Suppressor macrophage treated with lipopolysaccharide for 4 hours (primary cell): ENCODE data around the gene GALNT1.

Source experiments
- DNase-seq: peaks from one replicate; pipeline ENCODE4 v3.0.0-alpha.2; 2020

GALNT1 gene

DNA sequence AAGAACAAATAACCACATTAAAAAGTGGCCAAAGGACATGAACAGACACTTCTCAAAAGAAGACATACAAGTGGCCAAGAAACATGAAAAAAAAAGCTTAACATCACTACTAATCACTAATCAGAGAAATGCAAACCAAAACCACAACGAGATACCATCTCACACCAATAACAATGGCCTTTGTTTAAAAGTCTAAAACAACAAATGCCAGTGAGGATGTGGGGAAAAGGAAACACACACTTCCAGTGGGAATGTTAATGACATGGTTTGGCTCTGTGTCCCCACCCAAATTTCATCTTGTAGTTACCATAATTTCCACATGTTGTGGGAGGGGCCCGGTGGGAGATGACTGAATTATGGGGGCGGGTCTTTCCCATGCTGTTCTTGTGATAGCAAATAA is 147.1 kb downstream of the GALNT1 start:
- DNase-seq = no peak

DNA sequence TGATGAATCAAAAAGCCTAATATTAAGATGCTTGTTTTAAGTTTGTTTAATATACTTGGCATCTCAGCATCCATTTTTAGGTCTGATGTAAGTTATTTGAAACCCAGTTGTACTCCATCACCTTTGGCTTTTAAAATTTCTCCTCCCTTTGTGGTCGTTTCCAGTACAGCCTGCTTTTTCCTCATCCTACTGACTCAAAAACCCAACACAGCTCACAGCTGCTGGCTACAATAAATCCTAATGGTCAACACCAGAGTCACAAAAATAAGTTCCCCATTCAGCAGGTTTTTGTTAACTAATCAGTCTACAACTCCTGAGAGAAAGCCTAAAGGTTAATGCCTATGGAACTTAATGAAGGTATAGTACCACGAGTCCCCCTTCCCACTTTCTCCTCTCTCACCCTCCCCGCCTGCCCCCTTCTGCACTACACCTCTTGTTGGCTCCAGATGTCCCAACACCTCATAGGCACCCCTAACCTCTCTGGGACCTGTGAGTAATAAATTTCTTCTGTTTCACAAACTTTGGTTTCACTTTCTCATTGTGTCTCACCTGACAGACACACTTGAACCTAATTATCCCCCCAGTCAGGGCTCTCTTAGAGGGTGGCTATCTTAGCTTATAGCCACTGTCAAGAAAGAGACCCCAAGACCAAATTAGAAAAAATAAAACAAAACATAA is 148.6 kb downstream of the GALNT1 start:
- DNase-seq = no peak

DNA sequence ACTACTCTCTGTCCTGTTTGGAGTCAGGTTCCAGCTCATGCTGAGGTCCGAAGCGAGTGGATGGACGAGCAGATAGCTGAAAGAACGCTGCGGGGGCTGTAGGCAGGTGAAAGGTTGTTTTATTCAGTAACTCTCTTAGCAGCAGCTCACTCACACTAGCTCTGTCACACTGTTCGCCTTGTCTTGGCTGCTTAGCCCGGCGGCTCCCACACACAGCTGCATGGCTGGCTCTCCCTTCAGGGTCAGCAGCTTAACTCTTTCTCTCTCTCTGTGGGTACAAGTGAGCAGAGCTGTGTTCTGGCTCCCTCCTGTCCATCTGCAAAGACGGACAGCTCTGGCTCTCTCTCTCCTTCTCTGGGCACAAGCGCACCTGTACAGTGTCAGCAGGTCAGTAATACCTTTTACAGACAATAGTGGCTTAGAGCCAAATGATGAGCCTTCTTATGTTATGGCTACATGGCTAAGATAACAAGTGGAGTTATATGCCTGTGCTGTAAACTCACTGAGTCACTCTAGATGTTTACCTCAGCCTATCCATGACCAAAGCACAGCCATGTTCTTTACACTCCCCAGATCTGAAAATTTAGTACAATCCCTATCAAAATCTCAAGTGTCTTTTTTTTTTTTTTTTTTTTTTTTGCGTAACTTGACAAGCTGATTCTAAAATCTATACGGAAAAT is 149.3 kb downstream of the GALNT1 start:
- DNase-seq = no peak

DNA sequence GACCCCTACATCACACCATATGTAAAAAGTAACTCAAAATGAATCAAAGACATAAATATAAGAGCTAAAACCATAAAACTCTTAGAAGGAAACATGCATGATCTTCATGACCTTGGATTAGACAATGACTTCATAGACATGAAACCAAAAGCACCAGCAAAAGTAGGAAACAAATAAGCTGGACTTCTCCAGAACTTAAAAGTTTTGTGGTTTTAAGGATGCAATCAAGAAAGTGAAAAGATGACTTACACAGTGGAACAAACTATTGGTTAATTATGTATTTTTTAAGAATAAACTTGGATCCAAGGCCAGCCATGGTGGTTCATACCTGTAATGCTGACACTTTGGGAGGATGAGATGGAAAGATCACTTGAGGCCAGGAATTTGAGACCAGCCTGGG is 150.2 kb downstream of the GALNT1 start:
- DNase-seq = peak; percentile 76

DNA sequence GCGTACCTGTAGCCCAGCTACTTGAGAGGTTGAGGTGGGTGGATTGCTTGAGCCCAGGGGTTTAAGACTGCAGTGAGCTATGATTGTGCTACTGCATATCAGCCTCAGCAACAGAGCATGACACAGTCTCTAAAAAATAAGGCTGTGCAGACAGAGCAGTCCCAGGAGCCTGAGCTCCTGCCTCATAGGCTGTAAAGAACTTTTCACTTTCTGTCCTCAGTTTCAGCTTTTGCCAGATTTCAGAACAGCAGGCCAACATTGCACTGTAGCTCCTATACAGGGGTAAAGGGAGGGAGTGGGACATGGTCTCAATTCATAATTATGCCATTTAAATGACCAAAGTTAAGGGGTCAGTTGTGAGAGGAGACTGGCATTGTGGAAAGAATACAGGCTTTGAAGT is 150.6 kb downstream of the GALNT1 start:
- DNase-seq = no peak

DNA sequence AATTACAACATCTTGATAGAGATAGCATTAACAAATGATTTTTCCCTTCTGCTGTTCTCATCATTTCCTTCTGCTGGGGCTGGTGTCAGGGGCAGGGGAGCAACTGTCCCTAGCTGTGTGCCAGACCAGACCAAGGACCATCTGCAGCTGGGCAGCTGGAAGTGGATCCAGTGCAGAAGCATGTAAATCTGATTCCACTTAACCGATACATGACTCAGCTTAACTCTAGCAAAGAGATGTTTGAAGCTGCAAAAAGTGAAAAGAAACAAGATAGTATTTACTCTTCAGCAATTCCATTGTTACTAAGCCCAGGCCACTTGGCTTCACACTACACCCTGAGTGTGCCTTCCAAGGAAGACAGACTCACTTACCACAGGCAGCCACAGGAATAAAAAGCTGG is 151.1 kb downstream of the GALNT1 start:
- DNase-seq = no peak

DNA sequence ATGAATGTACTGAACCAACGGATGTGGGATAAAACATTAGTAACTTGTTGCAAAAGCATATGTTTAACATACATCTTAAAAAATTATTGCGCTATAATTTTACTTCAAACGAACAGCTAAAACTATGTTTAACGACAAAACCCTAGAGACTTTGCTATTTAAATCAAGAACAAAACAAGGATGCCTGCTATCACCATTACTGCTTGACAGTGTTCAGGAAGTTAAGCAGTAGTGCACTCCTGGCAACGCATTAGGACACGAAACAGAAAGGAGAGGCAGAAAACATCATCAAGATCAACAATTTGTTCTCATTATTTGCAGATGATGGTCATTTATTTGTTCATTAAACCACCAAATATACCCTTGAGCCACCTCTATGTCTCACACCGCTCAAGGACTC is 151.9 kb downstream of the GALNT1 start:
- no peak for DNase-seq

DNA sequence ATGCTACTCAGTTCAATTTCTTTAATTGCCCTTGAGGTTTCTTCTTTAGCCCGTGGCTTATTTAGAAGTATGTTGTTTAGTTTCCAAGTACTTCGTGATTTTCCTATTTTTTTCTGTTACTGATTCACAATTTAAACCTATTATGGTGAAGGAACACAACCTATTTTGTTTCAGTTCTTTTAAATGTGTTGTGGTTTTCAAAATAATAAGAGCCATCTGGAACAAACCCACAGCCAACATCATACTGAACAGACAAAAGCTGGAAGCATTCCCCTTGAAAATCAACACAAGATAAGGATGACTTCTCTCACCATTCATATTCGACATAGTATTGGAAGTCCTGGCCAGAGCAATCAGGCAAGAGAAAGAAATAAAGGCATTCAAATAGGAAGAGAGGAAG is 155.2 kb downstream of the GALNT1 start:
- no peak for DNase-seq

DNA sequence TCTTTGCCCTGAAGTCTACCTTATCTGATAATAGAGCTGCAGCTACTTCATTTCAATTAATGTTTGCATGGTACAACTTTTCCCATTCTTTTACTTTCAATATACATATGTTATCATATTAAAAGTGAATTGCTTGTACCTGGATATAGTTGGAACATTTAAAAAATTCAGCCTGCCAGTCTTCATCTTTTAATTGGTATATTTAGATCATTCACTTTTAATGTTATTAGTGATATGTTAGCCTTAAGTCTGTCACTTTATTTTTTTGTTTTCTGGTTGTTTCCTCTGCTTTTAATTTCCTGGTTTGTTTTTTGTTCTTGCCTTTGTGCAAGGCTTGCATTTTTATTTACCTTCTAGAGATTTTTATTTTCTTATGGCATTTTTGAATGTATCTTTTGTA is 158.2 kb downstream of the GALNT1 start:
- DNase-seq = no peak

DNA sequence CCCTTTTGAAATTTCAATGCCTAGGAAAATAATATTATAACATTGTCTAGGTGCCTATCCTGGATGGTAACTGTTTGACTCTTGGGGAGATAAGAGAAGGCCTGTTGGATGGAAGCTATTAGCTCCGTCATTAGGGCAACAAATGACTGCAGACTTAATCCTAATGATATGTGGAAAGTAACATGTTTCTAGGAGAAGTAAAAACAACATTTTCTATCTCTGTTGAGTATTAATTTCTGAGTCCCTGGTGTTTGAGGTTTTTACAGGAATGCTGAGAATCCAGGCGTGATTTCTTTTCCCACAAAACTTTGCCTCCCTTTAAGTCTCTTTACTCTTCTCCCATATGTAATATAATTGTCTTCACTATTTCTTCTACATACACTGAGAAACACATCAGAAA is 159.1 kb downstream of the GALNT1 start:
- no peak for DNase-seq

DNA sequence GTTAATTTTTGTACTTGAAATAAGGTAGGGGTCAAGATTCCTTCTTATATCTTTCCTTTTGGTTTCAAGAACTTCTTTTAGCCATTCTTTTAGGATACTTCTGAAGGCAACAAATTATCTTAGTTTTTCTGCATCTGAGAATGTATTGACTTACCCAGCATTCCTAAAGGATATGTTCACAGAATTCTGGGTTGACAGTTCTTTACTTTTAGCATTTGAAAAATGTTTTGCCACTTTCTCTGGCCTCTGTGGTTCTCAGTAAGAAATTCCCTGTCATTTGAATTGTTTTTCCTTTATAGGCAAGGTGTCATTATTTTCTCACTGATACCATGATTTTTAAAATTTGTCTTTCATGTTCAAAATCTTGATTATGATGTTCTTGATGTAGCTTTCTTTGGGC is 162.4 kb downstream of the GALNT1 start:
- no peak for DNase-seq

DNA sequence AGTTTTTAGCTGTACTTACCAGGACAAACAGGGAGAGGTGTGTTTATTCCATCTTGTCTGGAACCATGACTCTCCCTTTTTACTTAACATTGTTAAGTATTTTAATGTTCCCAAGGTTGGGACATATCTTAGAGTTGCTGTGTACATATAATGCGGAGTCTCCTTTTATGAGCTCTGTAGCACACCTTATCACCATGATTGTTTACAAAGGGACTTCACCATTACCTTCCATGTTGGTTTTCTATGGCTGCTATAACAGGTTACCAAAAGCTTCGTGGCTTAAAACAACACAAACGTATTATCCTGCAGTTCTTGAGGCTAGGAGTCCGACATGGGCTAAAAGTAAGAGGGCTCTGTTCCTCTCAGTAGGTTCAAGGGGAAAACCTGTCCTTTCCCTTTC is 164.3 kb downstream of the GALNT1 start:
- DNase-seq = no peak

DNA sequence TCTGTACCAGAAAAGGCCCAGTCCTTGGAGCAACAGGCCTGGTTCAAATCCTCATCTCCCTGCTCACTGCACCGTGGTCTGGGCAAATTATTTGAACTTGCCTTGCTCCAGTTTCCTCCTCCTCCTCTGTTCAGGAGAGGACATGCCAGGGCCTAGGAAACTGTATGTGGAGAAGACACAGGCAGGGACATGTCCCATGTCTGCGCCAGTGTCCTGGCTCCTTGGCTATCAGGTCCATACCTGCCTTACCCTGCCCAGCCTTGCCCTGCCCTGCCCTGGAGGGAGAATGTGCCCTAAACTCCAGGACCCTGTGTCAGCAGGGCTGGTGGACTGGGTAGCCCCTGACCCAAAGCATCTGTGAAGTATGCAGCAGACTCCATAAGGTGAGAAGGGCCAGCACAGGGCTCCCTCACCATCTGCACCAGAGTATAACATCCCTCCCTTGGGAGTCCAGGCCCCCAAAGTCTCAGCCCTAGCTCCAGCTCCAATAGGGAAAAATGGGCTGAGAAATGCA is 165.3 kb downstream of the GALNT1 start:
- DNase-seq = no peak

DNA sequence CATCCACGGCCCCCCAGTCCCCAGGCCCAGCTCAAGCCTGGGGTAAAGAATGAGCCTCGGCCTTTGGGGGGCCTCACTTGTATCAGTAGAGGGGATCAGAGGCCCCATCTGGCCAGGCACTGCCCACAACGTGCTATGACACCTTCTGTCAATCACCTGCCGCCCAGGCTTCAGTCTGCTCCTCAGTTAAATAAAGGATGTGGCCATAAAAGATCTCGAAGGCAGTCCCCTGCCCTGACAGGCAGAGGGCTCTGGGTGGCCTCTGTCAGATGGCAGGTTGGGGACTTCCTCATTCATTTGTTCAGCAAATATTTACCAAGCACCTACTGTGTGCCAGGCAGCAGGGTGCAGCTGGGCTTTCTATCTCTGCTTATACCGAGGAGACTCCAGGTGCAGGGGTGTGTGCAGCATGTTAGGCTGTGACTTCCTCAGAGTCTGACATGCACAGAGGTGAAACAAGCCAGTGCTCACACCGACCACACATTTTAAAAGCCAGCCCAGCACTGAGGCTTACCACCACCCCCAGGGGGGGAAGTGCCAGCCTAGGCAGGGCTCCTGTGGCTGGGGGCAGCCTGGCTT is 166.4 kb downstream of the GALNT1 start:
- DNase-seq = no peak

DNA sequence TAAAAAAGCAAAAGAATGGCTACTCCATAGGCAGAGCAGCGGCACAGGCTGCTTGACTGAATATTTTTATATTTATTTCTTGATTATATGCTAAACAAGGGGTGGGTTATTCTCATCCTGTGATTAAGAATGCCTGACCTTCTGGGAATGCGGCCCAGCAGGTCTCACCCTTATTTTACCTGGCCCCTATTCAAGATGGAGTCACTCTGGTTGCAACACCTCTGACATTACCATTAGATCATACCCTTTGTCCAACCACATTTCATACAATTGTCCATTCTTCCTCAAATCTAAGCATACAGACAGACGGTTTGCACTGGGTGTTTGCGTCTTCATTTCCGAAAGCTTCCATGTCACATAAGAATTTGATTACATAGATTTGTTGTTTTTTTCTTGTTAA is 168.2 kb downstream of the GALNT1 start:
- no peak for DNase-seq

DNA sequence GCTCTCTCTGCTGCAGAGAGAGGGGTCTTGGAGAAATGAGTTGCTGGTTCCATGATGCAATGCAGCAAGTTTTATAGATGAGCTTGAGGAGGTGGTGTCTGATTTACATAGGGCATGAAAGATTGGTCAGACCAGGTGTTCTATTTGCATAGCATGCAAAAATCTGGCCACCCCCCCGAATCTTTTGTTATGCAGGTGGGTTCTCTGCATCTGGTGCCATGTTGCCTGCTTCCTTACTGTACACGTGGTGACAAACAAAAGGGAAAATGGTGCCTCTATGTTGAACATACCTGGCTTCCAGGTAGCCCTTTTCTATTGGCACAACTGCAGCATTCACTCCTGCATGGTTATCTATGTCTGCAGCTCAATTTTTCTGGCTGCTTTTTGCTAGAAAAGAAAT is 169.4 kb downstream of the GALNT1 start:
- DNase-seq = no peak

DNA sequence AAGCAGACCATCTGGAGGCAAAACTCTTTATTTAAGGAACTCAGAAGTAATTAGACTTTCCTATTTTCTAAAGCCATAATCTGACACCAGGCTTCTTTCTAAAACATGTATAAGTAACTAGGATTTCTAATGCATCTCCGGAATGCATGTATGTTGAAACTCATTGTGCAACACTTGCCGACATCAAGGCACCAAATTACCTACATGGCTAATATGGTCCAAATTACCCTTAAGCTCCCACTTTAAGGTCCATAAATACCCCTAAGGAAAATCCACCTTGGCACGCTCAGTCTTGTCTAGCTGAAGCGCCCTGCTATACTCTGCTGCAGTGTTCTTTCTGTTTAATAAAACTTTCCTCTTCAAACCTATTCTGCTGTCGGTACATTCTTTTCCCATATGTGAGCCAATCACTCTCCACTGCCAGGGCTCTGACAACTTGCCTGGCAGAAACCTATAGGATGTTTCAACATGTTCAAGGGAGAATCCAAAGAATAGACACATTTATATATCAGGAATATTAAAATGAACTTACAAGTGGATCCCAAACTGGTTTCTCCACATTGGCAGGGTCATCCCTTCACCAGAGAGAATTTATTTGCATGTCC is 171.9 kb downstream of the GALNT1 start:
- DNase-seq = no peak

DNA sequence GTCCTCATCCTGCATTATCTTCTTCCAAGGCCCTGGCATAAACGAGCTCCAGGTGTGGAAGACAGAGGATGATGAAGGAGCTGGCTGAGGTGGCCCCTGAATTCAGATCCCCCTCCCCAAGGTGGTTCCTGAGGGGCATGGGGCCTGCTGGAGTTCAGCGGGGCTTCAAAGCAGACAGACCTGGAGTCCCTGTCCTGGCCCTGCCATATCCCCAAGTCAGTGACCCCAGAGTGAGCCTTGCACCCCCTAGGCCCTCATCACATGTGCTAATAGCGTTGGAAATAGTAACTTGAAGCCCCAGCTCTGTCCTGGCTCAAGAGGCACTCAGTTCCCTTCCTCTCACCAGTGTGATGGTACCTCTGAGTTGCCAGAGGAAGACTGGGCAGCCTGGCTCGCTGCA is 172.9 kb downstream of the GALNT1 start:
- DNase-seq = no peak

DNA sequence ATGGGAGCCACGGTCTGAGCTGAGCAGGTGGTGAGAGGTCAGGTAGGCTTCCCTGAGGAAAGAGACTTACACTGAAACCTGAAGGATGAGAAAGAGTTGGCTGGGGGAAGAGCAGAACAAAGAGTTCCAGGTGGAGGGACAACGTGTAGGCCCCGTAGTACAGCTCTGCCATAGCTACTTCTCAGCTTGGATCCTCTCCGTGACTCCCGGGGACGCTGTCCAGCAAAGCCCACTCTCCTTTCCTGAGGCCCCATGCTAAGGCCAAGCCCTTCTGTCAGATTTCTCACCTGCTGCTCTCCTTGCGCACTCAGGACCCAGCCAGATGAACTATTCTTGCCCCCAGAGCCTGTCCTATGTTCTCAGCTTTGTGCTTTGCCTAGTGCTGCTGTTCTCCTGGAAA is 173.8 kb downstream of the GALNT1 start:
- no peak for DNase-seq

DNA sequence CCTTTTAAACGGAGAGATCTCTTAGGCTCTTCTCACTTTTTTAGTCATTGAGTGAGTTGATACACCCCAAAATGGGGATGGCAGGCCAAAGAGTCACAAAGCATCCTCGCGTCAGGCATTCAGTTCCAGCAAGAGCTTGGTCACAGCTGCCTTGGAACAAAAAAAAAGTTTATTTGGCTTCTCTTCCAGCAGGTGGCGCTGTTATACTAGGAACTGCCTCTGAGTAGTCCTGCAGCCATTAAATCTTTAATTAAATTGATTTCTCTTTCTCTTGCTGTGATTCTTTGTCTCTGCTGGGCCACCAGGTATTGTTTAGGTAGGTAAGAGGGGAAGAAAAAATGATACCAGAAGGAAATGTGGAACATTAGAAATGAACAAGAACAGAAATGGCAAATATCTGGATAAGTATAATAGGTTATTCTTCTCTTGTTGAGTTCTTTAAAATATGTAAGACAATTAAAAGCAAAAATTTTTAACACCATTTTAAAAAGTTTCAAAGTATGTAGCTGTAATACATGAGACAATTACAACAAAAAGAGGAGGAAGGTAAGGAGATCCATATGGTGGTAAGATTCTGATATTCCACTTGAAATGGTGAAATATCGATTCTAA is 175.1 kb downstream of the GALNT1 start:
- DNase-seq = peak; percentile 71
